ENCODE results near the gene EXOG.

The EXOG gene

GRCh38 chr3:38478901-38479300 lies 17.2 kb upstream of the EXOG start:
- TF ChIP-seq CTCF (IDR thresholded peaks at IDR 0.05; ENCODE audit: insufficient read depth, low read depth, low read length, missing control alignments), result no peak
- H3K4me3 ChIP-seq (ENCODE audit: low read length), result no peak overlapping the region
- DNase-seq (ENCODE audit: low read depth), result no peak

GRCh38 chr3:38479431-38480092 lies 16.6 kb upstream of the EXOG start:
- peak; percentile 96 for TF ChIP-seq CTCF (IDR thresholded peaks at IDR 0.05; ENCODE audit: insufficient read depth, low read depth, low read length, missing control alignments)
- peak; percentile 65 for DNase-seq (ENCODE audit: low read depth)
- H3K4me3 ChIP-seq (ENCODE audit: low read length), result no peak overlapping the region

- DNase-seq (ENCODE audit: low read depth), result no peak
- no peak overlapping the region for H3K4me3 ChIP-seq (ENCODE audit: low read length)
- no peak for TF ChIP-seq CTCF (IDR thresholded peaks at IDR 0.05; ENCODE audit: insufficient read depth, low read depth, low read length, missing control alignments)
These were observed 16.1 kb upstream of the EXOG start for GRCh38 chr3:38480093-38480445.

- DNase-seq (ENCODE audit: low read depth), result no peak
- no peak overlapping the region for H3K4me3 ChIP-seq (ENCODE audit: low read length)
- TF ChIP-seq CTCF (IDR thresholded peaks at IDR 0.05; ENCODE audit: insufficient read depth, low read depth, low read length, missing control alignments), result no peak
These were observed 15.2 kb upstream of the EXOG start for GRCh38 chr3:38480930-38481329.

- no peak for TF ChIP-seq CTCF (IDR thresholded peaks at IDR 0.05; ENCODE audit: insufficient read depth, low read depth, low read length, missing control alignments)
- no peak for DNase-seq (ENCODE audit: low read depth)
- no peak overlapping the region for H3K4me3 ChIP-seq (ENCODE audit: low read length)
These were observed 13.2 kb upstream of the EXOG start for GRCh38 chr3:38482951-38483350.

GRCh38 chr3:38487323-38487722 lies 8.8 kb upstream of the EXOG start:
- DNase-seq (ENCODE audit: low read depth), result no peak
- no peak overlapping the region for H3K4me3 ChIP-seq (ENCODE audit: low read length)
- TF ChIP-seq CTCF (IDR thresholded peaks at IDR 0.05; ENCODE audit: insufficient read depth, low read depth, low read length, missing control alignments), result no peak

- TF ChIP-seq CTCF (IDR thresholded peaks at IDR 0.05; ENCODE audit: insufficient read depth, low read depth, low read length, missing control alignments), result no peak
These were observed 7.2 kb upstream of the EXOG start for GRCh38 chr3:38488949-38489348.

More at GRCh38 chr3:38488949-38489348, 7.2 kb upstream of the EXOG start:
- DNase-seq (ENCODE audit: low read depth), result no peak
- no peak overlapping the region for H3K4me3 ChIP-seq (ENCODE audit: low read length)

Measured in epithelial cell of esophagus (primary cell).